WTC11 (cell line): ENCODE results near the gene FBXO47. TPM values are rescaled to one million over a fixed set of nuclear protein-coding genes. Genes with fewer than 3 reads are reported as not detected.

Source experiments
- ATAC-seq: fragments of 200-7000 bp; cut with Tn5 transposase; 2 replicates; pipeline ENCODE4 v1.10.0; 2021; ENCODE audit warnings: mild to moderate bottlenecking, moderate library complexity
- CTCF ChIA-PET: fragments of 300-600 bp; sonication (Branson Sonifier 250); formaldehyde crosslinking; loops from one replicate; lab custom pipeline; 2021; ENCODE audit warnings: antibody characterized with exemption; lab: Charles Lee
- POLR2A ChIA-PET: fragments of 350-600 bp; sonication (Branson Sonifier 250); formaldehyde crosslinking; loops from one replicate; lab custom pipeline; 2021; ENCODE audit warnings: antibody characterized with exemption; lab: Charles Lee
- DNase-seq: peaks from one replicate; pipeline ENCODE4 v3.0.0; 2021; ENCODE audit warnings: low spot score
- H3K27ac Mint-ChIP-seq: 2 replicates; pipeline ENCODE4 v1.8.0; 2021; ENCODE audit warnings: mixed read lengths
- H3K27me3 Mint-ChIP-seq: 2 replicates; pipeline ENCODE4 v1.8.0; 2021; ENCODE audit warnings: low read depth, mild to moderate bottlenecking, moderate library complexity, mixed read lengths
- H3K36me3 Mint-ChIP-seq: 2 replicates; pipeline ENCODE4 v1.8.0; 2021; ENCODE audit warnings: mixed read lengths
- H3K4me1 Mint-ChIP-seq: 2 replicates; pipeline ENCODE4 v1.8.0; 2022; ENCODE audit warnings: mixed read lengths
- H3K4me3 Mint-ChIP-seq: 2 replicates; pipeline ENCODE4 v1.8.0; 2021; ENCODE audit warnings: mild to moderate bottlenecking, moderate library complexity, mixed read lengths
- H3K9me3 Mint-ChIP-seq: 2 replicates; pipeline ENCODE4 v1.8.0; 2021; ENCODE audit warnings: mixed read lengths
- CBFB ChIP-seq: sonication (generic); formaldehyde crosslinking; IDR thresholded peaks from 2 replicates; pipeline ENCODE4 v1.8.1; 2022; ENCODE audit warnings: mild to moderate bottlenecking, low read depth, missing genetic modification reagents
- CREB1 ChIP-seq: sonication (generic); formaldehyde crosslinking; IDR thresholded peaks from 2 replicates; pipeline ENCODE4 v1.8.0; 2023; ENCODE audit warnings: mild to moderate bottlenecking, missing genetic modification reagents
- GABPB1 ChIP-seq: sonication (generic); formaldehyde crosslinking; IDR thresholded peaks from 2 replicates; pipeline ENCODE4 v1.8.1; 2023; ENCODE audit warnings: mild to moderate bottlenecking, missing genetic modification reagents
- IRF2 ChIP-seq: sonication (generic); formaldehyde crosslinking; IDR thresholded peaks from 2 replicates; pipeline ENCODE4 v1.8.0; 2022; ENCODE audit warnings: low read depth, missing genetic modification reagents, borderline replicate concordance
- NFYB ChIP-seq: sonication (generic); formaldehyde crosslinking; conservative IDR thresholded peaks from 2 replicates; pipeline ENCODE4 v1.8.0; 2022; ENCODE audit warnings: low read depth, missing genetic modification reagents
- TEAD4 ChIP-seq: sonication (generic); formaldehyde crosslinking; IDR thresholded peaks from 2 replicates; pipeline ENCODE4 v1.8.0; 2022; ENCODE audit warnings: mild to moderate bottlenecking, missing genetic modification reagents
- total RNA-seq: library from RNA; stranded (reverse); gene quantifications from 3 replicates; pipeline ENCODE4 v1.2.3, GENCODE V29; 2021
- TF ChIP-seq, protein P1 (sequence below): sonication (generic); formaldehyde crosslinking; IDR thresholded peaks from 2 replicates; pipeline ENCODE4 v1.8.0; 2023; ENCODE audit warnings: mild to moderate bottlenecking, missing genetic modification reagents
- TF ChIP-seq, protein P2 (sequence below): sonication (generic); formaldehyde crosslinking; IDR thresholded peaks from 2 replicates; pipeline ENCODE4 v1.8.0; 2022; ENCODE audit warnings: mild to moderate bottlenecking, missing genetic modification reagents
- TF ChIP-seq, protein P3 (sequence below): sonication (generic); formaldehyde crosslinking; IDR thresholded peaks from 2 replicates; pipeline ENCODE4 v1.8.1; 2023; ENCODE audit warnings: mild to moderate bottlenecking, moderate library complexity, missing genetic modification reagents
- TF ChIP-seq, protein P4 (sequence below): sonication (generic); formaldehyde crosslinking; IDR thresholded peaks from 2 replicates; pipeline ENCODE4 v1.8.0; 2022; ENCODE audit warnings: mild to moderate bottlenecking, missing genetic modification reagents
- TF ChIP-seq, protein P5 (sequence below): fragments of 250-450 bp; sonication (Bioruptor Pico); conservative IDR thresholded peaks from 2 replicates; pipeline ENCODE4 v1.9.0; 2021; ENCODE audit warnings: mild to moderate bottlenecking
- TF ChIP-seq, protein P6 (sequence below): sonication (generic); formaldehyde crosslinking; IDR thresholded peaks from 2 replicates; pipeline ENCODE4 v1.8.0; 2022; ENCODE audit warnings: mild to moderate bottlenecking, missing genetic modification reagents
- TF ChIP-seq, protein P7 (sequence below): fragments of 250-450 bp; sonication (Bioruptor Pico); IDR thresholded peaks from 2 replicates; pipeline ENCODE4 v1.8.0; 2021; ENCODE audit warnings: mild to moderate bottlenecking
- TF ChIP-seq, protein P8 (sequence below): sonication (generic); formaldehyde crosslinking; IDR thresholded peaks from 2 replicates; pipeline ENCODE4 v1.8.1; 2022; ENCODE audit warnings: mild to moderate bottlenecking, missing genetic modification reagents, moderate library complexity, borderline replicate concordance
- TF ChIP-seq, protein P9 (sequence below): sonication (generic); formaldehyde crosslinking; IDR thresholded peaks from 2 replicates; pipeline ENCODE4 v1.8.1; 2023; ENCODE audit warnings: mild to moderate bottlenecking, missing genetic modification reagents, moderate library complexity

The FBXO47 gene
- total RNA-seq, 1 experiment from 2014 or later = not detected

DNA sequence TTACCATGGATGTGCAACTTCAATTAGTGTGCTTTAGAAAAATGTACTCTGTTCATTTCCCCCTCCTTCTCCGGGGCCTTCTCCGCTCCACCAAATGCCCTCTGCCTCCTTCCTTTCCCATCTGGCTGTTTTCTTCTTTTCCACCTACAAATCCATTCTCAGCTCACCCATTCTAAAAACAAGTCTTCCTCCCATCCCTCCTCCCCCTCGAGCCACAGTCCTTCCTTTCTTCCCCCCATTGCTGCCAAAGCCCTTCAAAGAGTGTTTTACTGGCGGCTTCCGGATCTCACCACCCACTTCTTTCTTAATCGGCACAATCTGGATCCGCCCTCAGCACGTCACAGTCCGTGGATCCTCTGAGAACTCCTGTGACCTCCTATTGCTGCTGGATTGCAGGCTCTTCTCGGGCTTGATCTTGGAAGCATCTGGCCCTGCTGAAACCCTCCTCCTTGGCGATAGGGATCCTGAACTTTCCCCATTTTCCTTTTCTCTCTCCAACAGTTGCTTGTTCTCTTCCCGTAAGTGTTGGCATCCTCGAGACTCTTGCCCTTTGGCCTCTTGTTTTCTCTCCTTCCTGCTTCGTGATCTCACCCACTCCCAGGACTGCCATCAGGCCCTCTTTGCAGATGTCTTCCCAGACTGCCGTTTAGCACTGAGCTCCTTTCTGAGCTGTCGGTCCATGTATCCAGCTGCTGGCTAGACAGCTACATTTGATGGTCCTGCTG, 36.0 kb upstream of the FBXO47 start (continued):
- TF ChIP-seq, protein P1, sequence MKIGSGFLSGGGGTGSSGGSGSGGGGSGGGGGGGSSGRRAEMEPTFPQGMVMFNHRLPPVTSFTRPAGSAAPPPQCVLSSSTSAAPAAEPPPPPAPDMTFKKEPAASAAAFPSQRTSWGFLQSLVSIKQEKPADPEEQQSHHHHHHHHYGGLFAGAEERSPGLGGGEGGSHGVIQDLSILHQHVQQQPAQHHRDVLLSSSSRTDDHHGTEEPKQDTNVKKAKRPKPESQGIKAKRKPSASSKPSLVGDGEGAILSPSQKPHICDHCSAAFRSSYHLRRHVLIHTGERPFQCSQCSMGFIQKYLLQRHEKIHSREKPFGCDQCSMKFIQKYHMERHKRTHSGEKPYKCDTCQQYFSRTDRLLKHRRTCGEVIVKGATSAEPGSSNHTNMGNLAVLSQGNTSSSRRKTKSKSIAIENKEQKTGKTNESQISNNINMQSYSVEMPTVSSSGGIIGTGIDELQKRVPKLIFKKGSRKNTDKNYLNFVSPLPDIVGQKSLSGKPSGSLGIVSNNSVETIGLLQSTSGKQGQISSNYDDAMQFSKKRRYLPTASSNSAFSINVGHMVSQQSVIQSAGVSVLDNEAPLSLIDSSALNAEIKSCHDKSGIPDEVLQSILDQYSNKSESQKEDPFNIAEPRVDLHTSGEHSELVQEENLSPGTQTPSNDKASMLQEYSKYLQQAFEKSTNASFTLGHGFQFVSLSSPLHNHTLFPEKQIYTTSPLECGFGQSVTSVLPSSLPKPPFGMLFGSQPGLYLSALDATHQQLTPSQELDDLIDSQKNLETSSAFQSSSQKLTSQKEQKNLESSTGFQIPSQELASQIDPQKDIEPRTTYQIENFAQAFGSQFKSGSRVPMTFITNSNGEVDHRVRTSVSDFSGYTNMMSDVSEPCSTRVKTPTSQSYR (CRISPR knock-in tag) = no peak
- TF ChIP-seq NFYB (CRISPR knock-in tag) = no peak
- TF ChIP-seq, protein P2, sequence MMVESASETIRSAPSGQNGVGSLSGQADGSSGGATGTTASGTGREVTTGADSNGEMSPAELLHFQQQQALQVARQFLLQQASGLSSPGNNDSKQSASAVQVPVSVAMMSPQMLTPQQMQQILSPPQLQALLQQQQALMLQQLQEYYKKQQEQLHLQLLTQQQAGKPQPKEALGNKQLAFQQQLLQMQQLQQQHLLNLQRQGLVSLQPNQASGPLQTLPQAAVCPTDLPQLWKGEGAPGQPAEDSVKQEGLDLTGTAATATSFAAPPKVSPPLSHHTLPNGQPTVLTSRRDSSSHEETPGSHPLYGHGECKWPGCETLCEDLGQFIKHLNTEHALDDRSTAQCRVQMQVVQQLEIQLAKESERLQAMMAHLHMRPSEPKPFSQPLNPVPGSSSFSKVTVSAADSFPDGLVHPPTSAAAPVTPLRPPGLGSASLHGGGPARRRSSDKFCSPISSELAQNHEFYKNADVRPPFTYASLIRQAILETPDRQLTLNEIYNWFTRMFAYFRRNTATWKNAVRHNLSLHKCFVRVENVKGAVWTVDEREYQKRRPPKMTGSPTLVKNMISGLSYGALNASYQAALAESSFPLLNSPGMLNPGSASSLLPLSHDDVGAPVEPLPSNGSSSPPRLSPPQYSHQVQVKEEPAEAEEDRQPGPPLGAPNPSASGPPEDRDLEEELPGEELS (CRISPR knock-in tag) = no peak
- TF ChIP-seq, all 79 proteins: peak for 0

DNA sequence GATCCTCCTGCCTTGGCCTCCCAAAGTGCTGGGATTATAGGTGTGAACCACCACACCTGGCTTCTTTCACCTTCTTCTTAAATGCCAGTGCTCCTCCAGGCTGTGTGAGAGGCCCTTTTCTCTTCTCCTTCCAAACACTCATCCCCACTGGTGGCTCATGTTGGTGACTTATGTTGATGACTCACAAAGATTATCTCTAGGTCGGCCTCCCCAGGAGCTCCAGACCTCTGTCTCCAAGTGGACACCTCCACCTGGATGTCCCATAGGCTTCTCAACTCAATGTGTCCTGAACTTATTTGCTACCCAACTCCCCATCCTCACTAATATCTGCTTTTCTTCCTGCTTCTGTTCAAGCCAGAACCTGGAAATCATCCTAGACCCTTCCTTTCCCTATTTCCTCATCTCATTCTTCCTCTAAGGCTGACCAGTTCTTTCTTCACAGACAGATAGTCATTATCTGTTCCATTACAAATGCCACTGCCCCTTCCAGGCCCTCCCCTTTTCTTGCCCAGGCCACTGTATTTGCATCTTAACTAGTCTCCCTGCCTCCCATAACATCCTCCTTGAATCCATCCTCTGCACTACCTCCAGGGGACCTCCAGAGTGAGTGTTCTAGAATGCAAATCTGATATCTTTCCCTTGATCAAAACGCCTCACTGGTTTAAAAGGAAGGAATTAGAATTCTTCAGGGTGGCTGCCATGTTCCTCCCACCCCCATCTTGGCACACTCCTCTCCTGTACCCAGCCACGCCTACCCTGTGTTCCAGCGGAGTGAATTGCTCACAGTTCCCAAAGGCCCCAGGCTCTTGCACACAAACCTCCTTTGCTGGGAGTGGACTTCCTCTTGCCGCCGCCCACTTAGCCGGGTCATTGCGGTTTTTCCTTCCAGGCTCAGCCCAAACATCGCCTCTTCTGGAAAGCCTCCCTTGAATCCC, 34.8 kb upstream of the FBXO47 start:
- DNase-seq = peak; percentile 28
- Mint-ChIP-seq H3K4me3 (no peak overlapping the region), H3K27ac (no peak overlapping the region), H3K4me1 (peaks cover 14% of the 10 kb centered on the region), H3K36me3 (peaks cover 9% of the 10 kb centered on the region), H3K27me3 (no peaks in the 10 kb centered on the region; the same call in 1 of the 2 replicates), H3K9me3 (peaks cover 22% of the 10 kb centered on the region)
- CTCF ChIA-PET = interaction anchor here (0.5 to 1.9 kb wide), 2 partner anchors 19 to 233 kb away, joined by 3 to 7 read pairs; no protein-coding TSS in a partner anchor
- POLR2A ChIA-PET = no interaction called here
- ATAC-seq = peak; percentile 74
- TF ChIP-seq GABPB1 (CRISPR knock-in tag) (no peak), CREB1 (no peak), CBFB (CRISPR knock-in tag) (no peak), IRF2 (CRISPR knock-in tag) (no peak), TEAD4 (CRISPR knock-in tag) (no peak)
- TF ChIP-seq, protein P3, sequence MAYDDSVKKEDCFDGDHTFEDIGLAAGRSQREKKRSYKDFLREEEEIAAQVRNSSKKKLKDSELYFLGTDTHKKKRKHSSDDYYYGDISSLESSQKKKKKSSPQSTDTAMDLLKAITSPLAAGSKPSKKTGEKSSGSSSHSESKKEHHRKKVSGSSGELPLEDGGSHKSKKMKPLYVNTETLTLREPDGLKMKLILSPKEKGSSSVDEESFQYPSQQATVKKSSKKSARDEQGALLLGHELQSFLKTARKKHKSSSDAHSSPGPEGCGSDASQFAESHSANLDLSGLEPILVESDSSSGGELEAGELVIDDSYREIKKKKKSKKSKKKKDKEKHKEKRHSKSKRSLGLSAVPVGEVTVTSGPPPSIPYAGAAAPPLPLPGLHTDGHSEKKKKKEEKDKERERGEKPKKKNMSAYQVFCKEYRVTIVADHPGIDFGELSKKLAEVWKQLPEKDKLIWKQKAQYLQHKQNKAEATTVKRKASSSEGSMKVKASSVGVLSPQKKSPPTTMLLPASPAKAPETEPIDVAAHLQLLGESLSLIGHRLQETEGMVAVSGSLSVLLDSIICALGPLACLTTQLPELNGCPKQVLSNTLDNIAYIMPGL (CRISPR knock-in tag) = no peak
- TF ChIP-seq, protein P4, sequence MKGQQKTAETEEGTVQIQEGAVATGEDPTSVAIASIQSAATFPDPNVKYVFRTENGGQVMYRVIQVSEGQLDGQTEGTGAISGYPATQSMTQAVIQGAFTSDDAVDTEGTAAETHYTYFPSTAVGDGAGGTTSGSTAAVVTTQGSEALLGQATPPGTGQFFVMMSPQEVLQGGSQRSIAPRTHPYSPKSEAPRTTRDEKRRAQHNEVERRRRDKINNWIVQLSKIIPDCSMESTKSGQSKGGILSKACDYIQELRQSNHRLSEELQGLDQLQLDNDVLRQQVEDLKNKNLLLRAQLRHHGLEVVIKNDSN (CRISPR knock-in tag) = no peak
- TF ChIP-seq, protein P5, sequence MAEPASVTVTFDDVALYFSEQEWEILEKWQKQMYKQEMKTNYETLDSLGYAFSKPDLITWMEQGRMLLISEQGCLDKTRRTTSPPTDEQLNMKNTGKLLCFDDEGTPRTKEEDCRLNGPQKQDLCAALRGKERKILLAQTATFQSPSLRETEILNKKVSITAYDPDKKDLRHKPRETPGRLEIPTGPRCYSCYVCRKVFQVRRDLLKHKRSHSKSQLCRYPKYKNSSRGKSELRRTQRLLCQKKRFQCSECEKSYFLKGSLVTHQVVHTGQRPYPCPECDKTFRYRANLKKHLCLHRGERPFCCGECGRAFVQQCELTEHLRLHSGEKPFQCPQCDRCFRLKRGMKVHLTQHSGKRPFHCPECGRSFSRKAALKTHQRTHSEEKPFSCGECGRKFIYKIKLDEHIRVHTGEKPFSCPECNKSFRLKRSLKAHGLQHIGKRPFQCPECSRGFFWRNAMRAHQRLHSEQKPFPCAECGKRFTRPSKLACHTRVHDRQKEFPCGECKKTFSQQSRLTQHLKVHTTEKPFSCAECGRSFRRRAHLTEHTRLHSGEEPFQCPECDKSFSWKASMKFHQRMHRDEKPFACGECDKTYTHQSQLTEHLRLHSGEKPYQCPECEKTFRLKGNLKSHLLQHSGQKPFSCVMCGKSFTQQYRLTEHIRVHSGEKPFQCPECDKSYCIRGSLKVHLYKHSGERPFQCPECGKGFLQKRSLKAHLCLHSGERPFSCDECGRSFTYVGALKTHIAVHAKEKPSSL = no peak
- TF ChIP-seq, protein P6, sequence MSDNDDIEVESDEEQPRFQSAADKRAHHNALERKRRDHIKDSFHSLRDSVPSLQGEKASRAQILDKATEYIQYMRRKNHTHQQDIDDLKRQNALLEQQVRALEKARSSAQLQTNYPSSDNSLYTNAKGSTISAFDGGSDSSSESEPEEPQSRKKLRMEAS = no peak
- TF ChIP-seq, protein P1 (CRISPR knock-in tag) = no peak
- TF ChIP-seq, protein P7, sequence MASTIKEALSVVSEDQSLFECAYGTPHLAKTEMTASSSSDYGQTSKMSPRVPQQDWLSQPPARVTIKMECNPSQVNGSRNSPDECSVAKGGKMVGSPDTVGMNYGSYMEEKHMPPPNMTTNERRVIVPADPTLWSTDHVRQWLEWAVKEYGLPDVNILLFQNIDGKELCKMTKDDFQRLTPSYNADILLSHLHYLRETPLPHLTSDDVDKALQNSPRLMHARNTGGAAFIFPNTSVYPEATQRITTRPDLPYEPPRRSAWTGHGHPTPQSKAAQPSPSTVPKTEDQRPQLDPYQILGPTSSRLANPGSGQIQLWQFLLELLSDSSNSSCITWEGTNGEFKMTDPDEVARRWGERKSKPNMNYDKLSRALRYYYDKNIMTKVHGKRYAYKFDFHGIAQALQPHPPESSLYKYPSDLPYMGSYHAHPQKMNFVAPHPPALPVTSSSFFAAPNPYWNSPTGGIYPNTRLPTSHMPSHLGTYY (CRISPR knock-in tag) = no peak
- TF ChIP-seq, protein P8, sequence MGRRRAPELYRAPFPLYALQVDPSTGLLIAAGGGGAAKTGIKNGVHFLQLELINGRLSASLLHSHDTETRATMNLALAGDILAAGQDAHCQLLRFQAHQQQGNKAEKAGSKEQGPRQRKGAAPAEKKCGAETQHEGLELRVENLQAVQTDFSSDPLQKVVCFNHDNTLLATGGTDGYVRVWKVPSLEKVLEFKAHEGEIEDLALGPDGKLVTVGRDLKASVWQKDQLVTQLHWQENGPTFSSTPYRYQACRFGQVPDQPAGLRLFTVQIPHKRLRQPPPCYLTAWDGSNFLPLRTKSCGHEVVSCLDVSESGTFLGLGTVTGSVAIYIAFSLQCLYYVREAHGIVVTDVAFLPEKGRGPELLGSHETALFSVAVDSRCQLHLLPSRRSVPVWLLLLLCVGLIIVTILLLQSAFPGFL (CRISPR knock-in tag) = no peak
- TF ChIP-seq, protein P9, sequence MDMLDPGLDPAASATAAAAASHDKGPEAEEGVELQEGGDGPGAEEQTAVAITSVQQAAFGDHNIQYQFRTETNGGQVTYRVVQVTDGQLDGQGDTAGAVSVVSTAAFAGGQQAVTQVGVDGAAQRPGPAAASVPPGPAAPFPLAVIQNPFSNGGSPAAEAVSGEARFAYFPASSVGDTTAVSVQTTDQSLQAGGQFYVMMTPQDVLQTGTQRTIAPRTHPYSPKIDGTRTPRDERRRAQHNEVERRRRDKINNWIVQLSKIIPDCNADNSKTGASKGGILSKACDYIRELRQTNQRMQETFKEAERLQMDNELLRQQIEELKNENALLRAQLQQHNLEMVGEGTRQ (CRISPR knock-in tag) = no peak
